ENCODE data around the gene RHBDD1. TPM values are rescaled to one million over a fixed set of nuclear protein-coding genes. Genes with fewer than 3 reads are reported as not detected.

RHBDD1 gene
- total and polyA plus RNA-seq, 7 donors: 1.8 to 28.0 (median 17.5) TPM

DNA sequence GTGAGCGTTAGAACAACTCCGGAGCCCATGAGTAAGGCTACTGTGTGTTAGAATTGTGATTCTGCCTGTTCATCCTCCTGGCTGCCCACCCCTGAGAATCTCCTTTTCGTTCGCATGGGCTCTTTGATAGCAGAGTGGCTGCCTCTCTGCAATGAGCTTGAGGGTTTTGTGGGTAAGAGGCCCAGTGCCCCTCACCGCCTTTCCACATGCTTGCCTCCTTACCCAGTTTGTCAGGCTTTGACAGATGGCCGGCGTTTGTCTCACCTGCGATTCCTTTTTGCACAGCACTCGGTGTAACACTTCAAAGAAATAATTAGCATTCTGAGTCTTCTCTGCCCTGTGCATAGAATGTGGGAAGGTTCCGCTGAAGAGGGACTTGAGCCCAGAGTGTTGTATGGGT lies 138.0 kb downstream of the RHBDD1 start:
- H3K27me3 ChIP-seq: no peaks in the 10 kb centered on the region
- intact Hi-C loops (cut with DNase I): no loop called here
- H3K27ac ChIP-seq: no peak overlapping the region
- no peaks in the 10 kb centered on the region for H3K9me3 ChIP-seq
- H3K4me3 ChIP-seq: no peak overlapping the region
- peaks cover 0 to 20% (median 3%) of the 10 kb centered on the region in 4 donors for H3K4me1 ChIP-seq
- WGBS, 2 donors: 83 to 97% methylated on average over 10 of the region's 10 CpGs
- no peak for DNase-seq
- TF ChIP-seq EP300 (IDR thresholded peaks at IDR 0.05) (no peak), POLR2AphosphoS5 (IDR thresholded peaks at IDR 0.05) (no peak), POLR2A (IDR thresholded peaks at IDR 0.05) (no peak)
- TF ChIP-seq, protein P1, sequence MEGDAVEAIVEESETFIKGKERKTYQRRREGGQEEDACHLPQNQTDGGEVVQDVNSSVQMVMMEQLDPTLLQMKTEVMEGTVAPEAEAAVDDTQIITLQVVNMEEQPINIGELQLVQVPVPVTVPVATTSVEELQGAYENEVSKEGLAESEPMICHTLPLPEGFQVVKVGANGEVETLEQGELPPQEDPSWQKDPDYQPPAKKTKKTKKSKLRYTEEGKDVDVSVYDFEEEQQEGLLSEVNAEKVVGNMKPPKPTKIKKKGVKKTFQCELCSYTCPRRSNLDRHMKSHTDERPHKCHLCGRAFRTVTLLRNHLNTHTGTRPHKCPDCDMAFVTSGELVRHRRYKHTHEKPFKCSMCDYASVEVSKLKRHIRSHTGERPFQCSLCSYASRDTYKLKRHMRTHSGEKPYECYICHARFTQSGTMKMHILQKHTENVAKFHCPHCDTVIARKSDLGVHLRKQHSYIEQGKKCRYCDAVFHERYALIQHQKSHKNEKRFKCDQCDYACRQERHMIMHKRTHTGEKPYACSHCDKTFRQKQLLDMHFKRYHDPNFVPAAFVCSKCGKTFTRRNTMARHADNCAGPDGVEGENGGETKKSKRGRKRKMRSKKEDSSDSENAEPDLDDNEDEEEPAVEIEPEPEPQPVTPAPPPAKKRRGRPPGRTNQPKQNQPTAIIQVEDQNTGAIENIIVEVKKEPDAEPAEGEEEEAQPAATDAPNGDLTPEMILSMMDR (IDR thresholded peaks at IDR 0.05): no peak
- H3K36me3 ChIP-seq: no peaks in the 10 kb centered on the region

DNA sequence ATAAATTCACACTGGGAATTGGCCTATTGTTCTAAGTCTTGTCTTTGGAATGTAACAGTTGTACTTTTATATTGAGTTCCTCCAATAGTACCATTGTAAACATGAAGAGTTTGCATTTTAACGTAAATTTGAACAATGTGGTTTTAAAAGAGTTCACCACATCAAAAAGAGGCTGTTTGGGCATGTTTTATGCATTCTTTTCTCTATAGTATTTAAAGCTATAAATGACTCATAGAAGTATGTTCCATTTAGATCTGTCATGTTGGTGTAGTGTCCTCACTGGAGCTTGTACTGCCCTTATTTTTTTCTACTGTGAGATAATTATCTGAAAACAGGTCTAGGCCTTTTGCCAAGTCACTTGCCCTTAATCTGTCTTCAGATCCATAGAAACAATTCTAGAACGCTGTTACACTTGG lies 141.9 kb downstream of the RHBDD1 start:
- Histone ChIP-seq H3K36me3 (no peaks in the 10 kb centered on the region), H3K27me3 (no peaks in the 10 kb centered on the region), H3K4me1 (peaks cover 0 to 5% (median 1%) of the 10 kb centered on the region in 4 donors), H3K4me3 (no peak overlapping the region), H3K27ac (no peak overlapping the region), H3K9me3 (no peaks in the 10 kb centered on the region)
- 56 to 61% methylated on average over 2 of the region's 2 CpGs for WGBS, 2 donors
- TF ChIP-seq POLR2A (IDR thresholded peaks at IDR 0.05) (no peak), EP300 (IDR thresholded peaks at IDR 0.05) (no peak), POLR2AphosphoS5 (IDR thresholded peaks at IDR 0.05) (no peak)
- TF ChIP-seq, protein P1 (IDR thresholded peaks at IDR 0.05): no peak
- no peak for DNase-seq
- intact Hi-C loops (cut with DNase I): no loop called here

DNA sequence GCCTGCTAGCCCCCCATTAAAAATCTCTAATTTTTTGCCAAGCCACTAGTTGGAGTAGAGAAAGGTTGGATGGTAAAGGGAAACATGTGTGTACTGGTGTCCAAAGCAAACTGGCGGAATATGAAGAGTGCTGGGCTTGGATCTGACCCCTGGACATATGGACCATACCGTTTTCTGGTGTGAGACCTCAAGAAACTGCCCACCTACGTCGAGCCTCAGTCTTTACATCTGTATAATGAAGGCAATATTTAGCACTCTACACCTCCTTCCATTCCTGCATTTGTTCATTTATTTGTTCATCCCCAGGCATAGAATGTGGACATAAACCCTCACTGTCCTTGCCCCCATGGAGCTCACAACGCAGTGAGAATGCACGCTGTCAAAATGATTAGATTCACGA lies 142.4 kb downstream of the RHBDD1 start:
- WGBS, 2 donors: 96 to 97% methylated on average over 7 of the region's 7 CpGs

DNA sequence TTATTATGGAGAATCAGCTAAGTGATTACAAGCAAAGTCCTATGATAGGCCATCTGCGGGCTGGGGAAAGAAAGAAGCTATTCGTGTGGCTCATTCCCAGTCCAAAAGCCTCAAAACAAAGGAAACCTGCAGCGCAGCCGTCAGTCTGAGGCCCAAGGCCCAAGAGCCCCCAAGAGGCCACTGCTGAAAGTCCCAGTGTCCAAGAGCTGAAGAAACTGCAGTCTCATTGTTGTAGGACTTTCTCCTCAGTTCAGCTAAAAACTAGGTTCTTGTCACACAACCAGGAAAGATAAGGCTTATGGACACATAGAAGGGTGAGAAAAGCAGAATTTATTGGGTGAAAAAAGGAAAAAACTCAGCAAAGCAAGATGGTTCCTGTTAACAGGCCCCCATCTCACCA lies 143.2 kb downstream of the RHBDD1 start:
- DNase-seq: no peak
- no peak for TF ChIP-seq POLR2A (IDR thresholded peaks at IDR 0.05)
- TF ChIP-seq POLR2AphosphoS5 (IDR thresholded peaks at IDR 0.05): no peak
- no peak for TF ChIP-seq EP300 (IDR thresholded peaks at IDR 0.05)
- TF ChIP-seq, protein P1 (IDR thresholded peaks at IDR 0.05): no peak
- H3K27ac ChIP-seq: no peak overlapping the region
- no peaks in the 10 kb centered on the region for H3K36me3 ChIP-seq
- H3K4me1 ChIP-seq: peaks cover 0 to 5% (median 1%) of the 10 kb centered on the region in 4 donors
- H3K9me3 ChIP-seq: no peaks in the 10 kb centered on the region
- 97 to 98% methylated on average over 4 of the region's 4 CpGs for WGBS, 2 donors
- H3K4me3 ChIP-seq: no peak overlapping the region
- no peaks in the 10 kb centered on the region for H3K27me3 ChIP-seq
- intact Hi-C loops (cut with DNase I): no loop called here

More for the DNA sequence above, 142.4 kb downstream of the RHBDD1 start:
- Histone ChIP-seq H3K27ac (no peak overlapping the region), H3K4me1 (peaks cover 0 to 5% (median 1%) of the 10 kb centered on the region in 4 donors), H3K36me3 (no peaks in the 10 kb centered on the region), H3K9me3 (no peaks in the 10 kb centered on the region), H3K4me3 (no peak overlapping the region), H3K27me3 (no peaks in the 10 kb centered on the region)
- intact Hi-C loops (cut with DNase I): no loop called here
- TF ChIP-seq, protein P1 (IDR thresholded peaks at IDR 0.05): no peak
- TF ChIP-seq EP300 (IDR thresholded peaks at IDR 0.05): no peak
- no peak for TF ChIP-seq POLR2AphosphoS5 (IDR thresholded peaks at IDR 0.05)
- no peak for TF ChIP-seq POLR2A (IDR thresholded peaks at IDR 0.05)
- DNase-seq: no peak

DNA sequence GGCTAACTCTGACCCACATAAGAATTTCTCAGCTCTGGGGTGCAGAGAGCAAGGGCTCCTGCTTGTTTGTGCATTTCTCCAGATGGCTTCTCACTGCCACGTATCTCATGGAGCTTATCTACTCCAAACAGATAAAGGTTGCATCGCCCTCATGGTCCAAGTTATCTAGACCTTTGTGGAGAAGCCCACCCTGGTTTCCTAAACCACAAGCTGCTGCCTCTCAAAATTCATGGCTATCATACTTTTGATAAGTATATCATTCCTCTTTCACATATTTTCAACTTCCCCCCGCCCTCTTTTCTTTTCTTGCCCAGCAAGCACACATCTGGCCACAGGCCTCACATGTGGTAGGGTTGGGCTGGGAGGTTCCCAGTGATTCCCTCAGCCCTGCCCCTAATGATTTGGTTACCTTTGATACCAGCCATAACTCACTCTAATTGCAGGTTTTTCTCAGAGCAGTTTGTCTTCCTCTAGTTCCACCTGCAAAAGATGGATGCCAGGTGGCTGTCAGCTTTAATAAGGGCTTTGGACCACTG lies 146.0 kb downstream of the RHBDD1 start:
- H3K27me3 ChIP-seq: no peaks in the 10 kb centered on the region
- DNase-seq: no peak
- TF ChIP-seq, protein P1 (IDR thresholded peaks at IDR 0.05): no peak
- TF ChIP-seq POLR2A (IDR thresholded peaks at IDR 0.05) (no peak), POLR2AphosphoS5 (IDR thresholded peaks at IDR 0.05) (no peak), EP300 (IDR thresholded peaks at IDR 0.05) (no peak)
- no peaks in the 10 kb centered on the region for H3K9me3 ChIP-seq
- H3K36me3 ChIP-seq: no peaks in the 10 kb centered on the region
- no peak overlapping the region for H3K4me3 ChIP-seq
- H3K4me1 ChIP-seq: peaks cover 0 to 16% (median 5%) of the 10 kb centered on the region in 4 donors
- intact Hi-C loops (cut with DNase I): loop anchor here (2.0 to 10.0 kb wide), 2 partner anchors 147 to 1091 kb away; partner anchors contain the start of gene RHBDD1
- H3K27ac ChIP-seq: no peak overlapping the region
- WGBS, 2 donors: 61 to 69% methylated on average over 3 of the region's 3 CpGs
